Measurements from ENCODE around the gene CTNNAL1.

Gene CTNNAL1

DNA sequence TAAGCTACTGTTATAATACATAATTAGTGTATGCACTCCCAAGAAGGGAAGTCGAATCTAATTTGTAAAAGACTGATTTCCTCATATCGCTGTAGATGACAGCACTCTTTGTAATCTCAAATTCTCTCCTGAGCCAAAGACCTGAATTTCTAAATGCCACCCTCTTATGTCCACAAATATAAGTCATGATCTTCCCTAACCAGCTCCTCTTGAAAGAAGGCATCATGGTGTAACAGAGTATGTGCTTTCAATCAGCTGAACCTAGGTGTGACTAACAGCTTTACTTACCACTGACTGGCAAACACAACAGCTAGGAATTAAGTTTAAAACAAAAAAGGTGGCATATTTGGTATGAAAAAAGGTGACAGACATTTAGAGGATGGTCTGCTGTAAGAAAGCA lies 34.0 kb upstream of the CTNNAL1 start:
- Histone ChIP-seq H3K9me3 (ENCODE audit: insufficient read depth, low read length) (no peaks in the 10 kb centered on the region), H3K4me1 (ENCODE audit: low read length) (no peaks in the 10 kb centered on the region), H2AFZ (ENCODE audit: low read depth, low read length) (no peak overlapping the region), H3K27ac (ENCODE audit: low read length) (no peak overlapping the region), H3K4me3 (ENCODE audit: low read length) (no peak overlapping the region), H3K4me2 (ENCODE audit: low read length) (no peak overlapping the region), H3K27me3 (ENCODE audit: low read depth, low read length) (no peaks in the 10 kb centered on the region), H4K20me1 (ENCODE audit: insufficient read depth, low read length) (no peaks in the 10 kb centered on the region), H3K79me2 (ENCODE audit: low read length) (no peaks in the 10 kb centered on the region), H3K9ac (ENCODE audit: low read length) (no peak overlapping the region), H3K36me3 (replicated peaks; ENCODE audit: low read depth, low read length) (peaks cover 66% of the 10 kb centered on the region)
- TF ChIP-seq, protein P1, sequence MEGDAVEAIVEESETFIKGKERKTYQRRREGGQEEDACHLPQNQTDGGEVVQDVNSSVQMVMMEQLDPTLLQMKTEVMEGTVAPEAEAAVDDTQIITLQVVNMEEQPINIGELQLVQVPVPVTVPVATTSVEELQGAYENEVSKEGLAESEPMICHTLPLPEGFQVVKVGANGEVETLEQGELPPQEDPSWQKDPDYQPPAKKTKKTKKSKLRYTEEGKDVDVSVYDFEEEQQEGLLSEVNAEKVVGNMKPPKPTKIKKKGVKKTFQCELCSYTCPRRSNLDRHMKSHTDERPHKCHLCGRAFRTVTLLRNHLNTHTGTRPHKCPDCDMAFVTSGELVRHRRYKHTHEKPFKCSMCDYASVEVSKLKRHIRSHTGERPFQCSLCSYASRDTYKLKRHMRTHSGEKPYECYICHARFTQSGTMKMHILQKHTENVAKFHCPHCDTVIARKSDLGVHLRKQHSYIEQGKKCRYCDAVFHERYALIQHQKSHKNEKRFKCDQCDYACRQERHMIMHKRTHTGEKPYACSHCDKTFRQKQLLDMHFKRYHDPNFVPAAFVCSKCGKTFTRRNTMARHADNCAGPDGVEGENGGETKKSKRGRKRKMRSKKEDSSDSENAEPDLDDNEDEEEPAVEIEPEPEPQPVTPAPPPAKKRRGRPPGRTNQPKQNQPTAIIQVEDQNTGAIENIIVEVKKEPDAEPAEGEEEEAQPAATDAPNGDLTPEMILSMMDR (IDR thresholded peaks at IDR 0.05; ENCODE audit: low read depth, low read length), result no peak
- TF ChIP-seq EZH2phosphoT487 (IDR thresholded peaks at IDR 0.05; ENCODE audit: low read depth), result no peak

DNA sequence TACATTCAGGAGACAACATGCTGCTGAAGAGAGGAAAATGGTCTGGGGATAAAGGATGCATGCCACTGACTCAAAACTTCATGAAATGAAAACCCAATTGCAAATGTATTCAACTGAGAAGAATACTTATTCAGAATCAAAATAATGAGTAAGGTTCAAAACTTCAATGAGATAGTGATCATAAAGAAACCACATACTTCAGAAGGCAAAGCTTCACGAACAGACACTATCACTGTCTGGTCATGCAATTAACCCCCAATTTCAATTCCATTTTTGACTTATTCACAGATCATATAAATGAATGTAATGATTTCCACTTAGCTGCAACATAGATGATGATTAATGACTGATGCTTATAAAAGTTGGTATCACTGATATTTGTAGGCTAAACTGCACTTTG lies 33.0 kb upstream of the CTNNAL1 start:
- TF ChIP-seq, protein P1 (IDR thresholded peaks at IDR 0.05; ENCODE audit: low read depth, low read length), result no peak
- TF ChIP-seq EZH2phosphoT487 (IDR thresholded peaks at IDR 0.05; ENCODE audit: low read depth), result no peak

DNA sequence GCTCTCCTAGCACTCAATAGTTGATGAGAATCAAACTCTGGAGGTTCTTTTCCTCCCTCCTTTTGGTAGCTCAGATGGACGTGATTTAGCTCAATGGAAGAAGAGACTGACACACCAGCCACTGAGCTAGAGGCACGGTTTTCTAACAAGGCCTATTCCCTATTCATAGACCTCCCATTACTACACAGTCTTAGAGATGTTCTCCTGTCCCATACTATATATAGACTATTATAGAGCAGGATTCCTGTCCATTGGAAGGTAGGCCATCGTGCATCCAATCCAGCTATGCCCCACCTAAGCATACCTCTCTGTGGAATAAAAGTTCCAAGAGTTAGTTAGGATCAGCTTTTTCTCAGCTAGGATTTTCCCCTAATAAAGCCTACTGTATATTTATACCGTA lies 30.3 kb upstream of the CTNNAL1 start:
- no peaks in the 10 kb centered on the region for H3K27me3 ChIP-seq (ENCODE audit: low read depth, low read length)
- H3K4me1 ChIP-seq (ENCODE audit: low read length), result no peaks in the 10 kb centered on the region
- H2AFZ ChIP-seq (ENCODE audit: low read depth, low read length), result no peak overlapping the region
- no peaks in the 10 kb centered on the region for H4K20me1 ChIP-seq (ENCODE audit: insufficient read depth, low read length)
- H3K9ac ChIP-seq (ENCODE audit: low read length), result no peak overlapping the region
- no peak overlapping the region for H3K4me3 ChIP-seq (ENCODE audit: low read length)
- H3K9me3 ChIP-seq (ENCODE audit: insufficient read depth, low read length), result no peaks in the 10 kb centered on the region
- H3K4me2 ChIP-seq (ENCODE audit: low read length), result no peak overlapping the region
- no peaks in the 10 kb centered on the region for H3K79me2 ChIP-seq (ENCODE audit: low read length)
- TF ChIP-seq, protein P1 (IDR thresholded peaks at IDR 0.05; ENCODE audit: low read depth, low read length), result no peak
- TF ChIP-seq EZH2phosphoT487 (IDR thresholded peaks at IDR 0.05; ENCODE audit: low read depth), result no peak
- peaks cover 60% of the 10 kb centered on the region for H3K36me3 ChIP-seq (replicated peaks; ENCODE audit: low read depth, low read length)
- H3K27ac ChIP-seq (ENCODE audit: low read length), result no peak overlapping the region

More for the DNA sequence above, 33.0 kb upstream of the CTNNAL1 start:
- Histone ChIP-seq H3K79me2 (ENCODE audit: low read length) (no peaks in the 10 kb centered on the region), H2AFZ (ENCODE audit: low read depth, low read length) (no peak overlapping the region), H3K4me1 (ENCODE audit: low read length) (no peaks in the 10 kb centered on the region), H3K36me3 (replicated peaks; ENCODE audit: low read depth, low read length) (peaks cover 65% of the 10 kb centered on the region), H3K27me3 (ENCODE audit: low read depth, low read length) (no peaks in the 10 kb centered on the region), H3K9me3 (ENCODE audit: insufficient read depth, low read length) (no peaks in the 10 kb centered on the region), H3K27ac (ENCODE audit: low read length) (no peak overlapping the region), H3K4me2 (ENCODE audit: low read length) (no peak overlapping the region), H3K4me3 (ENCODE audit: low read length) (no peak overlapping the region), H4K20me1 (ENCODE audit: insufficient read depth, low read length) (no peaks in the 10 kb centered on the region), H3K9ac (ENCODE audit: low read length) (no peak overlapping the region)

DNA sequence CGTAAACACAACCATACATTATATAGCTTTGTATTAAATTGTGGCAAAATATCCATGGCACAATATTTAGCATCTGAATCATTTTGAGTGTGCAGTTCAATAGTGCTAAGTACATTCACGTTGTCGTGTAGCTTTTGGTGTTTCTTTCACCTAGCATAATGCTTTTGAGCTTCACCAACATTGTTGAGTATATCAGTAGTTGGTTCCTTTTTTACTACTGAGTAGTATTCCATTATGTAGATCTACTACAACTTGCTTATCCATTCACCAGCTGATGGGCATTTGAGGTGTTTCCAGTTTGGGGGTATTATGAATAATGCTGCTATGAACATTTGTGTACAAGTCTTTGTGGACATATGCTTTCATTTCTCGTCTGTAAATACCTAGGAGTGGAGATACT lies 27.3 kb upstream of the CTNNAL1 start:
- no peak overlapping the region for H3K9ac ChIP-seq (ENCODE audit: low read length)
- H3K79me2 ChIP-seq (ENCODE audit: low read length), result no peaks in the 10 kb centered on the region
- no peaks in the 10 kb centered on the region for H3K27me3 ChIP-seq (ENCODE audit: low read depth, low read length)
- peaks cover 48% of the 10 kb centered on the region for H3K36me3 ChIP-seq (replicated peaks; ENCODE audit: low read depth, low read length)
- TF ChIP-seq, protein P1 (IDR thresholded peaks at IDR 0.05; ENCODE audit: low read depth, low read length), result no peak
- no peak for TF ChIP-seq EZH2phosphoT487 (IDR thresholded peaks at IDR 0.05; ENCODE audit: low read depth)
- H3K4me1 ChIP-seq (ENCODE audit: low read length), result no peaks in the 10 kb centered on the region
- H3K9me3 ChIP-seq (ENCODE audit: insufficient read depth, low read length), result no peaks in the 10 kb centered on the region
- H2AFZ ChIP-seq (ENCODE audit: low read depth, low read length), result no peak overlapping the region
- H4K20me1 ChIP-seq (ENCODE audit: insufficient read depth, low read length), result no peaks in the 10 kb centered on the region
- H3K4me3 ChIP-seq (ENCODE audit: low read length), result no peak overlapping the region
- H3K27ac ChIP-seq (ENCODE audit: low read length), result no peak overlapping the region
- H3K4me2 ChIP-seq (ENCODE audit: low read length), result no peak overlapping the region
